Left forelimb (tissue), 1 donor: Measurements from ENCODE around the gene C2CD3.
A peak's percentile ranks its signal among the peaks of the same experiment; 100 is the strongest.
"Not testable (repeated sequence)": the region's sequence is repeated elsewhere in the genome, so short reads cannot be mapped to it uniquely, and the experiment has no call there.

Experiments used
- DNase-seq: peaks from one replicate; pipeline ENCODE4 v3.0.0-alpha.2; 2018; ENCODE audit warnings: low spot score

The C2CD3 gene

GRCh38 chr11:74063628-74064027 is 107.2 kb downstream of the C2CD3 start:
- DNase-seq: not testable (repeated sequence)

DNA sequence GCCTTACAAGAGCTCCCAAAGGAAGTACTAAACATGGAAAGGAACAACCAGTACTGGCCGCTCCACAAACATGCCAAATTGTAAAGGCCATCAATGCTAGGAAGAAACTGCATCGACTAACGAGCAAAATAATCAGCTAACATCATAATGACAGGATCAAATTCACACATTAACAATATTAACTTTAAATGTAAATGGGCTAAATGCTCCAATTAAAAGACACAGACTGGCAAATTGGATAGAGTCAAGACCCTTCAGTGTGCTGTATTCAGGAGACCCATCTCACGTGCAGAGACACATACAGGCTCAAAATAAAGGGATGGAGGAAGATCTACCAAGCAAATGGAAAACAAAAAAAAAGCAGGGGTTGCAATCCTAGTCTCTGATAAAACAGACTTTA is 109.2 kb downstream of the C2CD3 start:
- DNase-seq: not testable (repeated sequence)

GRCh38 chr11:74057249-74058151 is 113.3 kb downstream of the C2CD3 start:
- DNase-seq: no peak

GRCh38 chr11:74055938-74056337 is 114.9 kb downstream of the C2CD3 start:
- DNase-seq: no peak

DNA sequence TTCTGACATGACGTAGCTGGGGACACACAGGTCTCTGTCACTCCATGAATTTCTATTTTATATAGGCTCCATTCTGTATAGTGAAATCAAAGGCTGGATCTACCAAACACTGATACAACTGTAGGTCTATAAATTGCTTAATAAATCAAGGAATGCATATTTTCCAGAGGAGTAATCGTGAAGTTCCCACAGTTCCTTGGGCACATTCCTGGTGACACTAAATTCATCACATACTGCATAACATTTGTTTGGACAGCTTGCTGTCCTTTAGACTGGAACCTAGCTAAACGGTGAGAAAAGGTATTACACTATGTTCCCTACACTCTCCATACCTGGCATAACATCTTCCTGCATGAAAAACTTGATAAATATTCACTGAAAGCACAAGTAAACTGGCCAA is 120.3 kb downstream of the C2CD3 start:
- no peak for DNase-seq

DNA sequence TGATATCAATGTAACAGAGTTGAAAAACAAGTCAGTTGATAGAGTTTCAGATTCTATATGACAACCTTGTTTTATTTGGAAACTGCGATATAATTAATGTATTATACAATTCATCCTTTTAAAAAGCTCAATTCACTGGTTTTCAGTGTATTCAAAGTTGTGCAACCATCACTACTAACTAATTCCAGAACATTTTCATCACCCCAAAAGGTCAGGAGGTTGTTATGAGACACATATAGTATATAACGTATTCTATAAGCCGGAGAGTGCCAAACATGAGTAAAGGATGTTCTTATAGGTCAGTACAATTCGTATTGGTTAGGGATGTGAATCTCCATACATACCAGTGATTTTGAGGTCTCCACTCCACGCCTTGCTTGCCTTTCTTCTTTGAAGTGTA is 121.8 kb downstream of the C2CD3 start:
- DNase-seq: no peak

DNA sequence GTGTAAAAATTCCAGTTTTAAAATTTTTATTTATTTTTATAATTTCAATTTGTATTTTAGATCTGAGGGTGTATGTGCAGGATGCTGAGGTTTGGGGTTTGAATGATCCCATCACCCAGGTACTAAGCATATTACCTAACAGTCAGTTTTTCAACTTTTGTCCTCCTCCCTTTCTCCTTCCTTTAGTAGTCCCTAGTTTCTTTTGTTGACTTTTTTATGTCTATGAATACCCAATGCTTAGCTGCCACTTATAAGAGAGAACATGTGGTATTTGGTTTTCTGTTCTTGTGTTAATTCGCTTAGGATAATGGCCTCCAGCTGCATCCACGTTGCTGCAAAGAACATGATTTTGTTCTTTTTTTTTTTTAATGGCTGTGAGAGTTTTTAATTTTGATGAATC is 126.3 kb downstream of the C2CD3 start:
- no peak for DNase-seq

DNA sequence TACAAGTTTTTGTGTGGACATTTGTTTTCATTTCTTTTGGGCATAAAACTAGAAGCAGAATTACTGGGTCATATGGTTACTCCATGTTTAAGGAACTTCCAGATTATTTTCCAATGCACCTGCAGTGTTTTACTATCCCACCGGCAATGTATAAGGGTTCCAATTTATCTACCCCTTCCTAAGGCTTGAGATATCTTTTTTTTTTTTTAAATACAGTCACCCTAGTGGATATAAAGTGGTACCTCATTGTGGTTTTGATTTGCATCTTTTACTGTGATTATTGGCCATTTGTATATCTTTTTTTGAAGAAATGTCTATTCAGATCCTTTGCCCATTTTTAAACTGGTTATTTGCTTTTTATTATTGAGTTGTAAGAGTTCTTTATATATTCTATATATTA is 127.4 kb downstream of the C2CD3 start:
- DNase-seq: no peak

DNA sequence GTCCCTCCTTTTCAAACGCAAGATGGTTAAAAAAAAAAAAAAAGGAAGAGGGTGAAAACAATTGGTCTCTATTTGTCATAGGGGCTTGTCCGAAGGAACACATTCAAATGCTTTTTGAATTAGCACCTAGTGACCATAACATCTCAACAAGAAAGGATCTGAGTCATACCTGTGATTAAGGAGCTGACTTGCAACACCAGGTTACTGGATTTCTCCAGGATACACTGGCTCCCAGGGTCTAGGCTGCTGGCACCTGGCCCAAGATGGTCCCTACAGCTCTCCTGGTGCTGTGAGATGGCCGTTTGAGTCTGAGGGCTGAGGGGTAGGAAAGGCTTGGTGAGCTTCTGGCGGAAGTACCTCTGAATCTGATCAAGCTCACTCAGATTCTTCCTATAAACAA is 133.5 kb downstream of the C2CD3 start:
- DNase-seq: no peak

- no peak for DNase-seq
Measured at GRCh38 chr11:74035264-74035663, 135.5 kb downstream of the C2CD3 start.

GRCh38 chr11:74033046-74033445 is 137.8 kb downstream of the C2CD3 start:
- DNase-seq: no peak

DNA sequence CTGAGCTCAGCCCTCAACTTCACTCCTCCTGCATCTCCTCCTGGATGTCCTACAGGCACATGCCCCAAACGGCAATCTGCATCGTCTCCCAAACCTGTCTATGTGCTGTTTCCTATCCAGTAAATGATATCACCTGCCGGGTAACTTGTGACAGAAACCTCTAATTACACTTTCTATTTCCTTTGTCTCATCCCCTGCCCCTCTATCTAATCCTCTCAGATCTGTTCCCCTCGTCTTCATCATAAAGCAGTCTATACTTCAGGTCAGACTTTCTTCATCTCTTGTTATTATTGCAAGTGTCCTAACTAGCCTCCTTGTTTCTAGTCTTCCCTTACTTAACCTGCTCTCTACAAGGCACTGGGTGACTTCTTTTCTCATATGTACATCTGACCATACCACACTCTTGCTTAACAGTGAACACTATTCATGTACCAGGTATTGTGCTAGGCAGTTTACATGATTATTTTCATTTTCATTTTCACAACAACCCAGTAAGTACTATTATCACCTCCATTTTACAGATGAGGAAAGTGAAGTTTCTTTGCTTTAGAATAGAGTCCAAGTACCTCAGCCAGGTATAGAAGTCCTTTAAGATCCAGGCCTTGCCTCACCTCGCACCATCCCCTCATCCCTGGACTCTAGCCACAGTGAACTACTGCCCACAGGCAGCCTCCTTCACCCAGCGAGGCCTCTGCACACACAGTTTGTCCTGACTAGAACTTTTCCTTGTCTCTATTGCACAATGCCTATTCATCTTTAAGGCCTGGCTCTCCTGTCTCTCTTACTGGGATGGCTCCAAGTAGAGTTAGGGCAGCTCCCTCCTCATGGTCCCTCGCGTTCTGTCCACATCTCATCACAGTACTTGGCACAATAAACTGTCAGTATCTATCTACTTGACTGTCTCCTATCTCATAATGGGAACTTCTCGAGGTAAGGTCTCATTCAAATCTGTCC is 139.8 kb downstream of the C2CD3 start:
- DNase-seq: no peak

DNA sequence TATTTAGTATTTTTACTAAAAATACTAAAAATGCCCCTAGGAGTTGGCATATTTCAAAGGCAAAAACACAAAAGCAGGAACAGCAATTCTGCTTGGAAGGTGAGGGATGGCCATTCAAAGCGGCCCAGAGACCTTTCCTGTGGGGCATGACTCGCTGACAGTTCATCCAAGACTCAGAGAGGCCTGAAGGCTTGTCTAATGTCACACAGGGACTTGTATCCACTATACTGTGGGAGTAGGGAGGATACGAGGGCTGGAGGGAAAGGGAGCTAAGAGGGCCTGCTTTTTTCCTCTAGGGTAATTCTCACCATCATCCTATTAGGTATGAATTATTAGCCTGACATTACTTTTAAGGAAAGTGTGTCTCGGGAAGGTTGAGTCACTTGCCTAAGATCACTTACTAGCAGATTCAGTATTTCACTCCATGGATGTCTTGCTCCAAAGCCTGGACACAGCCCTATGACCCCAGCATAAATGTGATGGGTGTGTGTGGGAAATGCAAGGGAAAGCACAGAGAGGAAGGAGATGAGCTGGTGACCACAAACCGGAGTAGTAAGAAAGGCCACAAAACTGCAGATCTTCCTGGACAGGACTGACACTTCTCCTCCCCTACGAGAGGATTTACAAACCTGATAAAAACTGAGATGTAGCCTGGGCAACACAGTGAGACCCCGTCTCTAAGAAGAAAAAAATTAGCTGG is 145.2 kb downstream of the C2CD3 start:
- DNase-seq: no peak

- no peak for DNase-seq
Measured at GRCh38 chr11:74024261-74025029, 146.4 kb downstream of the C2CD3 start.

- no peak for DNase-seq
Measured at GRCh38 chr11:74023276-74023675, 147.5 kb downstream of the C2CD3 start.

GRCh38 chr11:74022546-74022945 is 148.3 kb downstream of the C2CD3 start:
- no peak for DNase-seq

GRCh38 chr11:74021998-74022397 is 148.8 kb downstream of the C2CD3 start:
- peak; percentile 6 for DNase-seq

DNA sequence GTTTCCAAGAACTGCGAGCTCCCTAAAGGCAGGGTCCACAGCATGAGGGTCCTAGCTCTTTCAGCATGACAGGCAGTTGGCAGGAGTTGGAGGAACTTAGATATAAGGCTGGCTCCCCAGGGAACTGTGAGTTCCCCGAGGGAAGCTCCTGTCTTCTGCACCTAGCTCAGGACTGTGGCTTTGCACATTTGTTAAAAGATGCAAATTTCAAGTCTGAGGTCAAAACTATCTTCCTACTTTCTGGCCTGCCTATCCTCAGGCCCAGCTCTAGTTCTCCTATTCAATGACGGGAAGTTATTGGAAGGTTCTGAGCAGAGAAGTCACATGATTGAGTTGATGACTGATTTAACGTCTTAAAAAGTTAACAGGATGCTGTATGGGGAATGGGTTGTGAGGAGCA is 150.3 kb downstream of the C2CD3 start:
- peak; percentile 17 for DNase-seq

- no peak for DNase-seq
Measured at GRCh38 chr11:74019860-74020259, 150.9 kb downstream of the C2CD3 start.

DNA sequence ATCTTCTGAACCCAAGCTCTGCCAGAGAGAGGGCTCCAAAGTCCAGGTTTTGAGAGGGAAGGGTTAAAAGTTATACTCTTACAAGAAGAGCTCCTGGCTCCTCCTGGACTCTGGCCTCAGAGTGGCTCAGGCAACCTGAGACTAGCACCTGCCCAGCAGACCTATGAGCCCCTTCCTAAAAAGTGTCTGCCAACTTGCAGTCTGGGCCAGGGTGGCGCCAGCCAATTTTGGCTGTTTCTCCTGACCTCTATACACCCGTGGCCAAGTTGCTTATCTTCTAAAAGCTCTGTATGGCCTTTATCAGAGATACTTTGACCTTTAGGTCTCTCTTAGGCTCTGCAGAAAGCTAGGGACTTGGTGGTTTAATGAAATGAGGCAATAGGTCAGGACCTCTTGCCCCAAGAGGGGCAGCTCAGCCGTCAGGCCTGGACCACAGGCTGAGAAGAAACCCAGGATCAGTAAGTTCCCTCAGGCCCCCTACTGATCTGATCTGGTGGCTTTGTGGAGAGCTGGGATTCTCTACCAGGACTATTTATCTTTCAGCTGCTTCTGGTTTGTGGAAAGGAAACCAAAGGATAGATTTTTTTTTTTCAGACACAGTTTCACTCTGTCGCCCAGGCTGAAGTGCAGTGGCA is 151.6 kb downstream of the C2CD3 start:
- no peak for DNase-seq
